22Rv1 (cell line): Measurements from ENCODE around the gene SERINC2.

Source experiments
- ZFX ChIP-seq: fragments of 450-650 bp; IDR thresholded peaks from 2 replicates; pipeline ENCODE4 v1.6.1; 2017; ENCODE audit warnings: antibody characterized with exemption, borderline replicate concordance
- TF ChIP-seq, protein P1 (sequence below): fragments of 450-650 bp; IDR thresholded peaks from 2 replicates; pipeline ENCODE4 v1.5.1; 2017; ENCODE audit warnings: mild to moderate bottlenecking

DNA sequence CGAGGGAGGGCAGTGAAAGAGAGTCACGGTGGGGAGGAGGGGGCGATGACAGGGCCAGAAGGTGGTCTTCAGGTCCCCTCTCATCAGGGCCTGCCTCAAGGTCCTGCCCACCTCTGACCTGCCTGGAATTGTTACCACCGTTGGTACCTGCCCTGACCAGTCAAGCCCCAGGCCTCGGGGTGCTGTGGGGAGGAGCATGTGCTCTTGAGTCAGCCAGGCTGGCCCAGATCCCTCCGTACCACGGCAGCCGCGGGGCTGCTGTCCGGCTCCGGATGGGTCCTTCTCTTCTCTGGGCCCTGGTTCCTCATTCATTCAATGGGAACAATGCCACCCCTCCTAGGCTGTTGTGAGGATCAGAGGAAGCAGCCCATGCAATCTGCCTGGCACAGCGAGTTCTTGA, 22.0 kb downstream of the SERINC2 start:
- TF ChIP-seq, protein P1, sequence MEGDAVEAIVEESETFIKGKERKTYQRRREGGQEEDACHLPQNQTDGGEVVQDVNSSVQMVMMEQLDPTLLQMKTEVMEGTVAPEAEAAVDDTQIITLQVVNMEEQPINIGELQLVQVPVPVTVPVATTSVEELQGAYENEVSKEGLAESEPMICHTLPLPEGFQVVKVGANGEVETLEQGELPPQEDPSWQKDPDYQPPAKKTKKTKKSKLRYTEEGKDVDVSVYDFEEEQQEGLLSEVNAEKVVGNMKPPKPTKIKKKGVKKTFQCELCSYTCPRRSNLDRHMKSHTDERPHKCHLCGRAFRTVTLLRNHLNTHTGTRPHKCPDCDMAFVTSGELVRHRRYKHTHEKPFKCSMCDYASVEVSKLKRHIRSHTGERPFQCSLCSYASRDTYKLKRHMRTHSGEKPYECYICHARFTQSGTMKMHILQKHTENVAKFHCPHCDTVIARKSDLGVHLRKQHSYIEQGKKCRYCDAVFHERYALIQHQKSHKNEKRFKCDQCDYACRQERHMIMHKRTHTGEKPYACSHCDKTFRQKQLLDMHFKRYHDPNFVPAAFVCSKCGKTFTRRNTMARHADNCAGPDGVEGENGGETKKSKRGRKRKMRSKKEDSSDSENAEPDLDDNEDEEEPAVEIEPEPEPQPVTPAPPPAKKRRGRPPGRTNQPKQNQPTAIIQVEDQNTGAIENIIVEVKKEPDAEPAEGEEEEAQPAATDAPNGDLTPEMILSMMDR = no peak
- TF ChIP-seq ZFX = no peak
